T-helper 2 cell (primary cell): ENCODE results near the gene PKNOX2.

Experiments
- DNase-seq, 5 experiments: peaks; one replicate each; pipeline versions ENCODE4 v3.0.0 to v3.0.0-alpha.2; 2012 to 2022

PKNOX2 gene

DNA sequence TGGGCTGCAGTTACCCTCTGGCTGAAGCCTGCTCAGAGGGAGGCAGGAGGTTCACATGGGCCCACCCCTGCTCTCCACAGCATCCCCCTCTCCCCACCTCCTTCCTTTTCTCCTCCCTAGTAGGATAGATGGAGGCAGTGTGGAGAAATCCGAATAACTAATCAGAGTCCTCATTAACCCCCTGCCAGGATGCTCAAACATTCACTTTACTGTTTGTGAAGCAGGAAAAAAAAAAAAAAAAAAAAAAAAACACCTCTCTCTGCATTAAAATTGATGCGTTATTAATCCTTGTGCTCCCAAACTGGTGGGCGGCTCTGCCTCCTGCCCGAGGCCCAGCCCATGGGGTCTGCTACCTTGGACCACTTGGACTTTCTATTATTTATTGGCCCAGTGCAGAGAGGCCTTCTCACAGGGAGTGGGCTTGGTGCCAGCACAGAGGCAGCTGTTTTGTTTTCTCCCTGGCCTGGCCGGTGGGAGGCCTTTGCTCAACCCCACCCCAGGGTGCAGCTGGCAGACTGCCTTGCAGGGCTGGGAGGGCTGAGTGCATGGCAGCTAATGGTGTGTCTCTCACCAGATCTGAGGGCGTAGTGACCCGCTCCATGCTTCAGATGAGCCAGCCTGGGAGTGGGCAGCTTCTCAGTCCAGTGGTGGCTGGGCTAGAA is 150.7 kb downstream of the PKNOX2 start:
- DNase-seq = no peak

DNA sequence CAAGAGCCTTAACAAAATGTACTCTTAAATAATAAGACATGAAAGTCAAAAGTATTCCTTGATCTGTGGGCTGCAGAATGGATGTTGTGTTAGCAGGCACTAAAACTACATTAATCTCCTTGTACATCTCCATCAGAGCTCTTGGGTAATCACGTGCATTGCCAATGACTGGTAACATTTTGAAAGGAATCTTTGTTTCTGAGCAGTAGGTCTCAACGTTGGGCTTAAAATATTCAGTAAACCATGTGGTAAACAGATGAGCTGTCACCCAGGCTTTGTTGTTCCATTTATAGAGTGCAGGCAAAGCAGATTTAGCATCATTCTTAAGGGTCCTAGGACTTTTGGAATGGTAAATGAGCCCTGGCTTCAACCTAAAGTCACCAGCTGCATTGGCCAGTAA is 152.9 kb downstream of the PKNOX2 start:
- no peak for DNase-seq

DNA sequence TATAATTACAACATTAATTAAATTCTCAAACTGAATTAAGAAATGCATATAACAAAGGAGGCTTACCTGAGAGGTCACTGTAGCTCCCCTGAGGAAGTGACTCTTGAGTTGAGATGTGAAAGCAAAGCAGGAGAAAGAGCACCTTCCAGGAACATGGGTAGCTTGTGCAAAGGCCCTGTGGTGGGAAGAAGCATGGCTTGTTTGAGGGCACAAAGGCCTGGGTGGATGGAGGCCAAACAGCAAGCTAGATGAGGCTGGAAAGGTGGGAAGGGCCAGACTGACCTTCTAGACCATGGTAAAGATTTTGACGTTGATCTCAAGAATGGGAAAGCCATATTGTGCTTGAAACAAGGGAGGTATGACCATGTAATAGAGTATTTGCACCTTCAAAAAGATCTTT is 155.1 kb downstream of the PKNOX2 start:
- no peak for DNase-seq

DNA sequence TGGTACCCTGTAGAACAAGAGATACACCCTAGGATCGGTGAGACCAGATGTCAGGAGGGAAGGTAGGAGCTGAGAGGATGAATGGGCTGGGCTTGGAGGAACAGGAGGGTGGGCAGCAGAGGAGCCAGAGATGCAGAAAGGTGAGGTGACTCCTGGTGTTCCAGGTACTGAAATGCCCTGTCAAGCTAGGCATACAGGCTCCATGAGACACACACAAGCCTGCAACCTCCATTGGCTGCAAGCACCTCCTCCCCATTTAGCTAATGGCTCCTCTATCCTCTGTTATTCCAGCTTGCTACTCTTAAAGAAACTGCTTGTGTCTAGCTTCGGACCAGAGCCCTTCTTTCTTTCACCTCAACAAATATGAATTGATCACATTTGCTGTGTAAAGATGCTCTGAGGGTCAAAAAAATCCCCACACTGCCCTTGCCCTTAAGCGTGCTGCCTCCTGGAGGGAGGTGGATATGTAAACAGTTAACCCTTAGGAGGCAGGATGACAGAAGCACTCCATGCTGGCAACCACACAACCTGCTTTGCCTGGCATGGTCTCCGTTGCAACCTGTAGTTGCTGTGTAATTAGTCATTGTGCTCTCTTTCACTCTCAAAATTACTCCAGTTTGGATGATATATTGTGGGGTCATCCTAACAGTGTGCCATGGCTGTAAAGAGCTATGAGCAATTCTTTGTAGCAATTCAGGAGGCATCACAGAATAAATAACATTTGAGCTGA is 156.0 kb downstream of the PKNOX2 start:
- DNase-seq = no peak

DNA sequence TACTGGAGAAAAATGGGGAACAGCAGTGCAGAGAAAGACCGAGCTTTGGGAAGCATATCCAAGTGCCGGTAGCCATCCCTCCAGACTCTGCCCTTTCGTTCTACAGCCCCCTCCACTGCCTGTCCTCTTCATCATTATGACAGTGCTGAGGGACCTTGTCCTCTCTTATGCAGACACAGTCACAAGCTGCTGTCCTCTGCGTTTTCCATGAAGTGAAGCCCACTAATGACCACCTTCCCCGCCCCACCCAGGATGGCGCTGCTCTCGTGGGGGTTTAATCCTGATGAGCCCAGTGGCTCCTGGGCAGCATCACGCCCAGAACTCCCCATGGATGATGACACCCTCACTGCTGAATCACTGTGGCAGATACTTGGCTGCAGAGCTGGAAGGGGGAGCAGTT is 157.7 kb downstream of the PKNOX2 start:
- DNase-seq = no peak

DNA sequence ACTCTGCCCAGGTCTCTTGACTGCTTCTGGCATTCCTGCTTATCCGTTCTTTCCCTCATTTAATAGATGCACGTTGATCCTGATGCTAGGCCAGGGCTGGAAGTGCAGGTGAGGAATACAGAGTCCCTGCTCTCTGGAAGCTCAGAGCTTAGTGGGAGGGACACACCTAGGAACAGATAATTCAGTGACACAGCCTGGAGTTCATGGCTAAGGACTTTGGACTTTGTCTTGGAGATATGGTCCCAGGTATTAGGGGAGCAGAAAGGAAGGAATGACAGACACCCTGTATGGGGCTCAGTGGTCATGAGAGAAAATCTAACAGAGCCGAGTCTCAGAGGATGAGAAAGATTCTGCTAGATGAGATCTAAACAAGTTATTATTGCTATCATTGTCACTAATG is 160.6 kb downstream of the PKNOX2 start:
- DNase-seq = no peak

DNA sequence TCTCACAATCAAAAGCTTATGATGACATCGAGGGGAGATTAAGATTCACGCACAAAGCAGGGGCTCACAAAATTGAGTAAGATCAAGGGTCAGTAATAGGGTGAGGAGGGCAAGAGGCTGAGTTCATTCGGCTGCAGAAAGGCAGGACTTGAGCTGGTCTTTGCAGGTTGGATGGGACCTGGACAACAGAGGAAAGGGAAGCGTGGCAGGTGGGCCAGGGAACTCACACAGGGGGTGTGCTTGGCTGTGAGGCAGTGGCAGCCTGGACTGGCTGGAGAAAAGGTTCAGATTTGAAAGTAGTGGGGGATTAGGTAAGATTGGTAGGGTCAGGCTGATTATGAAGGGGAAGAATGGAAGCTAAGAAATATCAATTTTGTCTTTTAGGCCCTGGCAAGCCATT is 161.6 kb downstream of the PKNOX2 start:
- no peak for DNase-seq

DNA sequence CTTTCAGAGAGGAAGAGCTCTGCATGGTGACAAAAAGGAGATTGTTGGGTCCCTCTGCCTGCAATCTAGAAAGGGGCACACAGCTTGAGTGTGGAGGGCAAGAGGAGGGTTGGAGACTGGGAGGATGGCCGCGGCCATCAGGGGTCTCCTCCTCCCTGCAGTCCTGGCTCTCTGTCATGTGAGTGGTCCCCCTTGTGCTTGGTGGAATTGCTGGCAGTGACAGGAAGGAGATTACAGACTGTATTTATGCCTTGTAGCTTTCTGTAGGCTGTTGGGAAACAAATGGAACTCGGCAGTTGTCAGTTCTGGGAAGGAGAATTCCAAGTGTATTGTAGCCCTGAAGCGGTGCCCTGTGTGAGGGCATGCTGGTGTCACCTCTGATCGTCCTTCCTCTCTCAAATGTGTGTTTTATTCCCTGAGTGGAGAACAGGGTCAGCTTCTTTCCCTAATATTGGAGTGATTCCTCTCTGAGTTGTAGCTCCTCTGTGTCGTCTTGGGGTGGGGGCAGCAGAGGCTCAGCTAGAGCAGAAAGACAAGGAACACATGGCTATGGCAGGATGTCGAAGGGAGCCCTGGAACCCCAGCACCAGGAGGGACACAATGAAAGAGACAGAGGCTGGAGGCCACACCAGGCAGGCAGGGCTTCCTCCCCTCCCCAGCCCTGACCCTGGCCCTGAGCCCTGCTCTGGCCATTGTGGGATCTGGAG is 163.1 kb downstream of the PKNOX2 start:
- no peak for DNase-seq

DNA sequence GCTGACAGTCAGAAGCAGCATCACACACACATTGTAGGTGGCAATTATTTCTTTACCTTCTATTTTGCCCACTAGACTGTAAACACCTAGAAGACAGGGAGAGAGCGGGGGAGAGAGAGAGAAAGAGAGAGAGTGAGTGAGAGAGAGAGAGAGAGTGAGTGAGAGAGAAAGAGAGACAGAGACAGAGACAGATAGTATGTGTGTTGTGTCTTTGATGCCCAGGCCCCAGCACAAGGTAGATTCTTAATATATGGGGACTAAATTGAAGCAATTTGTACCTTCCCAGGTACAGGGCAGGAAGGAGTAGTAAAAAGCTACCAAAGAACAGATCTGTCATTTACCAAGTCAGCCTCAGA is 163.7 kb downstream of the PKNOX2 start:
- DNase-seq = no peak

DNA sequence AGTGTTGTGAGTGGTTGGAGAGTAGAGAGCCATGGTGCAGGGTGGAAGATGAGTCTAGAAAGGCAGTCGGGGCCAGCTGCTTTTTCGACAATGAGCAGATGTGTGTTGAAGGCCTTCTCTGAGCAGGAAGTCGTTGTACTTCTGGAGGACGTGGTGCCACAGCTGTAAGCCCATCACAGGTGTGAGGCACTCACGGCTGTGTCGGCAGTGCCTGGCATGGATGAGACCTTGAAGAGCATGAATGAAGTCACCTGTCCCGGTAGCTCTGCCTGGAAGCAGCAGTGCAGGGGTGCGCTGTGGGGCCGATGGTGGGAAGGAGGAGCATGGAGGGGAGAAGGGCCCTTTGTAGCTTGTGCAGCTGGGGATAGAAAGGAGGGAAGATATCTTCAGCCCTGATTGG is 165.2 kb downstream of the PKNOX2 start:
- DNase-seq = no peak

DNA sequence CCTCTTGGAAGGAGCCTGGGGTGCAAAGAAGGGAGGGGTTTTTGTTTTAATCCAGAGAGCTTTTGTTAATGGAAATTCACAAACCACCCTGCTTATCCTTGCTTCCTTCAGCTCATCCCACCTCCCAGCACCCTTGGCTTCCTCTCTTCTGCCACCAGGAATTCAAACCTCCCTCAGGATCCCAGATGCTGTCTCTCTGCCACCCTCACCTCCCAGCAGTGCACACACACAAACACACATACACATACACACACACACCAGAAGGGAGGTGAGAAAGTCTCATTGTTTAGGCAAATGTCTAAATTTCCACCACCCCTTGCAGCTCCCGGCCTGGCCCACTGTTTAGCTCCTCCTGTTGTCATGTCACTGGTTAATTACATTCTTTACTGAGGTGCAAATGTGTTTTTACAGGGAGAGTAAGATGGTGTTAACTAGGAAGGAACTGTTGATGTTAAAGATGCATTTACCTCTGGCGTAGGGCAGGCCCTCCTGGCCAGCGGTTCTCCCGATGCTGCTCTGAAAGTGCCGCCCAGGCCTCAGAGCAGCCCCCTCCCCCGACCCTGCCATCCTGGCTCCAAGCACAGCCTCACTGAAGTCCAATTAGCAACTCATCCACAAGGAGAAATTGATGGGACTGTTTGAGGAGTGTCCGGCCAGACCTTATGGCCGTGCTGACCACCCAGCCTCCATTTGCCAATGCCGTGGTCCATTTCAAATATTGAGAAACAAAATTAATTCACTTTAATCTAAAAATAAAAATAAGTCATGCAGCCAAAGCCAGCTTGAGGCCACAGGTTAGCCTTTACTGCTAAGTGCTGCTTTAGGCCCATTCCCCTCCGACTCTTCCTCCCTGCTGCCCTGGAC is 166.1 kb downstream of the PKNOX2 start:
- no peak for DNase-seq

DNA sequence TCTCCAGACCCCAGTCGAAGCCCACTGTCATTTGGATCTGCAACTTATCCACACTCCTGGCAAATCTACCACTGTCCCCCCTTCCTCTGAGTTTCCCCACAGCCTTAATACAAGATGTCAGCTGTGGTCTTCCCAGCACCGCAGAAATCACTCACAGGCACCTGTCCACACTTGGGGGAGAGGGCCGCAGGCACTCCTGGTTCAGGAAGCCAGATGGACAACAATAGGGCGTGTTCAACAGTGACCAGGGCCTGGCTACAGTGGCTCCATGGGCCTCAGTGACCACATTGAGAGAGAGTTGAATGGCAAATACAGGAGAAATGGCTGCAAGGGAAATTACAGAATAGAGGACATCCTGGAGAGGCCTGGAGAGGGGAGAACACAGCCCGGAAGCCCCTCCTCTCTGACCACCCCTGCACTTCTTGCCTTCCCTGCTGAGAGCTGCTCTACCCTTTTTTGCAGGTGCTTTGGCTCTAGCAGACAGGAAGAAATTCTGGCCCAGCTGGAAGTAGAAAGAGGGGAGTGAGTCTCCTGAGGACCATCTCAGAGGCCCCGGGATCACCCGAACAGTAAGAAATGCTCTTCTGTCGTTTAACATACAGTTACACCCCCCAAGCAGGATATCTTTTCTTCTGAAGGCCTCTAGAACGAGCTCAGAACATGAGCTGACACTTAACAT is 166.9 kb downstream of the PKNOX2 start:
- DNase-seq = no peak

DNA sequence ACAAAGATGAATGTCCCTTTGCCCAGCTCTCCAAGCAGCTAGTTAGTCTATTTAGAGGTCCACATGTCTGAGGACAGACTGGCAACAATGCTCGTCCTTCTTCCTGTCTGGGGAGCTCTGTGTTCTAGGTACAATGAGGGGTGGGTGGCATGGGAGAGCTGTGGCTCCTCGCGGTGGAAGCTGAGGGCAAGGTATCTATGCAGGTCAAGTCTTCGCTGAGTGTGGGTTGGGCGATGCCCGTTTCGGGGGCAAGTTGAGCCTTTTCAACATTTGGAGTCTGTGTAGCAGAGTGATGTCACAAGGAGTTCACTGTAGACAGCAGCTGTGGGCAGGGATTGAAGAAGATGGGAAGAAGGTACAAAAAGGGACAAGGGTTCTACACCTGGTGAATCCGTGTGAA is 168.3 kb downstream of the PKNOX2 start:
- DNase-seq = no peak

DNA sequence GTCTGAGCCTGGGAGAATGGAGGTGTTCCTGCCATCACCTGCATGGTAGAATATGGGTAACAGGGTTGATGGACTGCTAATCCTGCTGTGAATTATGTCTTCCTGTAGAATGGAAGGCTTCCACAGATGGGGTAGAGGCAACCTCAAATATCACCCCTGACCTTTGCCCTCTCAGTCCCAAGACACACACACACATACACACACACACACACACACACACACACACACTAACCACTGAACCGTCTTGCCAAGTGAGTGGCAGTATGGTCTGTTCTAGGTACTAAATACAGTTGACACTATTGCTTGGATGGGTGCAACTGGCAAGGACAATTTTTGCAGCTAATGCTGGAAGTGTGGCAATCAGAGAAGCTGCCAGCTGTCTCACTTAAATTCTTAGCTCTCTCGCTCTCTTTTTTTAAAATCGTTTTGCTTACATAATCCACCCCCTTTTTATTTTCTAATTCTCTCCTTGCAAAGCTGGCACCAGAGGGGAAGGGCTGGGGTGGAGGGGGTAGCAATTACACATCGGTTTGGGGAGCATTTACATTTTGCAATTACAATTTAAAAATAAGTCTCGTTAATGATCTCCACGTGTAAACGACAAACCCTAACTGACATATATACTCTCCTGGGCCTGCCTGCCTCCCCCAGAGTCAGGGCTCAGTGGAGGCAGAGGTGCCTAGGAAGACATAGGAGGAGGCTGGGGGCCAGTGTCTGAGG is 169.0 kb downstream of the PKNOX2 start:
- DNase-seq = no peak

DNA sequence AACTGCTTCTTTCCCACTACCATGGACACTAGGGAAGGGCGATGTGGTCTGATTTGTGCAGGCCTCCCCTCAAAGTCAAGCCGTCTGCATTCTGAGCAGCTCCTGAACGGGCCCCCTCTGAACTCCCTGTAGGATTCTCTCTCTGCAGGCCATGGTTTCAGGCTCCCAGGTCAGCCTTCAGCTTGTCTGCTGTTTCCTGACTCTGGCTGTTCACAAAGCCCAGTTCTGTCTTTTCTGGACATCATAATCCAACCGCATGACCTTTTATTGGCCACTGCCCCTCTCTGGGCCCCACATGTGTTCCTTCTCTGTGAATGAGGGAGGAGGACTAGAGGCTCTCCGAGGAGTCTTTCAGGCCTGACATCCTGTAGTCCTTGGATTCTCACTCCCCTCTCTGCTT is 170.6 kb downstream of the PKNOX2 start:
- DNase-seq = no peak

DNA sequence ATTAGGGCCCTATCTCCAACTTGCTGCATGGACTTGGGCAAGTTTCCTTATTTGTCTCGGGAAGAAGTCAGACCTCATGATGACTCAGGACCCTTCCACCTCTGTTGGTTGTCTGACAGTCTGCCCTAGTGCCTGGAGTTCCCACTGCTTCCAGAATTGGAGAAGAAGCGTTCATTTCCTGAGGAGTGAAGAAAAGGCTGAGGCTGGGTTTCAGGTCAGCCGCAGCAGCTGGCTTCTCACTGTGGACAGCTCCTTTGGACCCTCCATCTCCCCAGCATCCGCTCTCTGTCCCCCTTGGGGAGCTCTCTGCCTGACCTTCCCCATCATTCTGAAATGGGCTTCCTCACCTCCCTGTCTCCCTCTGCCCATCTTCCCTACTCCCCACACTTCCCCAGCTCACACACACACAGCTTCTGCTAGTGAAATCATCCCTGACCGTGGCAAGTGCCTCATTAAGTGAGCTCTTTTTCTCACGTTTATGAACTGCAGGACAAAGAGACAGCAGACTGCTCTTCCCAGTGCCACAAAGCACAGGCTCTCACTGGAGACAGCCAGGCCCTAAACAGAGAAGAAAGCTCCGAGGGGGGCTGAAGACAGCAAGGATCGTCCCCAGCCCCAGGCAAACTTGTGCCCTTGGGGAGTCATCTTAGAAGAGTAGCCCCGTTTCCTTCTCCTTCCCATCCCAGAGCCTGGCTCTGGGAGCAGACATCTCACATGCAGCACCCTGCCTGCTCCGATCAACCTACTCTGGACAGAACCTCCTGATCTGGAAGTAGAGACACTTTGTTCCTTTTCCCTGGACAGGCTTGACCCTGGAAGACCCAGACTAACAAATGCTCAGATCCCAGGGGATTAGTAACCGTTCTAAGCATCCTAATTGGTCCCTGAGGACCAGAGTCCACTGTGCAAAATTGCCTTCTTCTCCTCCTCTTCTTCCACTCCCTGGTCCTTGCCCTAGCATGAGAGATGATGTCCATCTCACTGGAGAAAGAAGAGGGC is 173.6 kb downstream of the PKNOX2 start:
- no peak for DNase-seq

DNA sequence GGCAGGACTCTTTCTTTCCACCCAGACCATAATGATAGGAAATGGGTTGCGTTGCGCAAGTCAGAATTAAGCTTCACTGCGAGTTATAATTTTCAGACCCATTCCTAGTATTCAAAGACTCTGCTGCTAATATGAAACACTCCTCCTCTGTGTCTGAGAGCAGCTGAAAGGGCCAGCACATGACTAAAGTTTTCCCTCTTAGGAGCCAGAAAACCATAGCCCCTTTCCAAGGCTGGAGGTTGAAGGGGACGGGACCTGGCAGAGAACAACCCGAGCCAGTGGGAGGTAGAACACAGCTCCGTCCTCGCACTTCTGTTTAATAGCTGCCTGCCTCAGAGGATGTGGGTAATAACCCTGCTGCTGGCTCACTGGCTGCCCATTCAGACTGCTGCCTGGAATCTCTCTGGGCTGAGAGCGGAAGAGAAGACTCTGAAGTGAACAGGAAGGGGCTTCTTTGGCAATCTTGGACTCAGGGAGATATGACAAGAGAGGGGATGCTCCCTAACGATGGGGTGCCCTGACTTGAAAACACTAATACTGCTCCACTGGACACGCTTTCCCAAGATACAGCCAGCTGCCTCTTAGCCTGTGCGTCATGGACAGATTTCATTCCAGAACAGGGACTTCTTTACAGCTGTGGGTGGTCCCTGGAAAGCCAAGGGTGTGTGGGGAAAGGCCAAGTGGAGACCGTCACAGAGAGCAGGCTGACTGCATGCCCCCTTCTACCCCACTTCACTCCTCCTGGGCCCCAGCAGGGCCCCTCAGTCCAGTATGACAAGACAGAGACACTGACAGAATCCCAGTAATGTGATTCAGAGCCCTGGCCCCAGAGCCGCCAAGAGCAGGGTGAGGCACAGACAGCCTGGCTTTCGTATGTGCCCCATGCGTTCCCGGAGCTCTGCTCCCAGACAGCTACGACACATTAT is 174.6 kb downstream of the PKNOX2 start:
- no peak for DNase-seq

DNA sequence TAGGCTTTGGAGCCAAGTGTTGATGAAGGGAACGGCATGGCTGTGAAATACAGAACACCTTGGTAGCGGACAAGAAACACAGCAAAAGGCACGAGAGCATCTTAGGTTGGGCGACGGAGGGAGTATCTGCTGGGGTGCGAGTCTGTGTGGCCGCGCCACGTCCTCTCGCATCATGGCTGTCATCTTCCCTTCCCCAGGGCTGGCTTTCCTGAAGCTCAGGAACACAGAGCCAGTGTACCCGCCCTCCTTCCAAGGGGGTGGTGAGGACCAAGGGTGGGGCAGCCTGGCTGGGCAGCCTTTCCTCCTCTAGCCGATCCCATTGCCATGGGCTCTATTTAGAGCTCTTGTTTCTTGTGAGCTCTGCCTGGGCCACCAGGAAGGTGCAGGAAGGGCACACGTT is 177.1 kb downstream of the PKNOX2 start:
- no peak for DNase-seq

DNA sequence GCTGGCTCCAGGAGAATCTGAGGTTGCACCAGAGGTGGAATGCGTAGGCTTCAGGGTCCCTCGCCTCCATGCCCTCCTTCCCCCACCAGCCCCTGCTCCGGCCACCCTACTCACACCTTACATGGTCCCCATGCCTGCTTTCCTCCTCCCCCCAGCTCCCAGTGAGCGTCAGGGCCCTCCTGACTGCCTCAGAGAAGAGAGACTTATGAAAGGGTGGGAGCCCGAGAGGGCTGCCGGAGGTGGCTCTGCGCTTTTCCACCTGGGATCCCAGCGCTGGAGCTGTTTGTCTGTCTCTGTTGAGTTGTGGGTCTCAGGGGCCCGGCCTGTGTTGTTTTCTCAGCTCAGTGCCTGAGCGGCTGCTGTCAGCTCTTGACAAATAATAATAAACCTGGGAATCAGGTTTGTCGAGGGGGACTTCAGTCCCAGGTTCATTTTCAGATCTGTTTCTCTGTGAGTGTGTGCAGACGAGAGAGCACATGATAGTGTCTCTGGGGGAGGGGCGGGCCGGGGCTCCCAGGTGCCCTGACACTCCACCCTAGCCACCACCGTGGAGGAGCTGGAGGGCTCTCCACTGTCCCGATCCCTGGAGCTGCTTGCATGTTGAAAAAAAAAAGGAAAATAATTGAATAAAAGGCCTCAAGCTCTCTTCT is 177.9 kb downstream of the PKNOX2 start:
- DNase-seq = no peak
